Neutrophil (primary cell): ENCODE measurements around the gene FARSA.

Experiments used
- H3K27ac ChIP-seq: fragments of 200-600 bp; sonication (generic); 2 replicates; pipeline ENCODE4 v1.5.1; 2016; ENCODE audit warnings: mild to moderate bottlenecking, moderate library complexity
- H3K27me3 ChIP-seq: fragments of 200-600 bp; sonication (generic); 2 replicates; pipeline ENCODE4 v1.6.0; 2016; ENCODE audit warnings: mild to moderate bottlenecking
- H3K36me3 ChIP-seq: fragments of 200-600 bp; sonication (generic); 2 replicates; pipeline ENCODE4 v1.5.1; 2017
- H3K4me1 ChIP-seq, 2 experiments: fragments of 200-600 bp in 1 of 2; sonication (generic) in 1 of 2; 1 replicate in 1 of 2; 2 replicates in 1 of 2; pipeline versions ENCODE4 v1.5.1 to v1.6.1; 2013 to 2016; ENCODE audit warnings: low read depth in 1 of 2, low read length in 1 of 2, mild to moderate bottlenecking in 1 of 2, moderate library complexity in 1 of 2; ENCODE audit not compliant: control insufficient read depth in 1 of 2, insufficient read depth in 1 of 2
- H3K4me3 ChIP-seq, 2 experiments: fragments of 200-600 bp in 1 of 2; sonication (generic) in 1 of 2; 1 replicate in 1 of 2; 2 replicates in 1 of 2; pipeline ENCODE4 v1.5.1; 2013 to 2016; ENCODE audit warnings: low read depth in 1 of 2, low read length in 1 of 2, mild to moderate bottlenecking in 1 of 2, moderate library complexity in 1 of 2
- H3K9me3 ChIP-seq: fragments of 200-600 bp; sonication (generic); 2 replicates; pipeline ENCODE4 v1.5.1; 2016
- CTCF ChIP-seq: fragments of 200-600 bp; sonication (generic); IDR thresholded peaks from 2 replicates; pipeline ENCODE4 v1.5.1; 2016; ENCODE audit warnings: antibody characterized with exemption

FARSA gene

DNA sequence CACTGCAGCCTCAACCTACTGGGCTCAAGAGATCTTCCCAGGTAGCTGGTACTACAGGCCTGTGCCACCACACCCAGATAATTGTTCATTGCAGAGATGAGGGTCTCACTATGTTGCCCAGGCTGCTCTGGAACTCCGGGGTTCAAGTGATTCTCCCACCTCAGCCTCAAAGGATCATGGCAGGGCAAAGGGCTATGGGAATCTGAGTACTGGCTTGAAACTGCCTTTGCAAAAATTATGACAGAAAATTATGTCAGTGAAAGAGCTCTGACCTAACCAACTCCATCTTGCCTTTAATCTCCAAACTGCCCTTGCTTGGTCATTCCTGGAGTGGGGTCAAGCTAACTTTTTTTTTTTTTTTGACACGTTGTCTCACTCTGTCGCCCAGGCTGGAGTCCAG is 50.9 kb downstream of the FARSA start:
- peaks cover 16% of the 10 kb centered on the region for H3K27me3 ChIP-seq
- peak overlapping the region; percentile 67 to 74 for H3K4me3 ChIP-seq
- TF ChIP-seq CTCF = no peak
- peak overlapping the region; percentile 95 for H3K27ac ChIP-seq
- H3K4me1 ChIP-seq = peaks cover 55% of the 10 kb centered on the region in 2 experiments
- H3K9me3 ChIP-seq = no peaks in the 10 kb centered on the region
- no peaks in the 10 kb centered on the region for H3K36me3 ChIP-seq

- H3K27me3 ChIP-seq = peaks cover 15% of the 10 kb centered on the region
- peak; percentile 30 for TF ChIP-seq CTCF
- H3K36me3 ChIP-seq = no peaks in the 10 kb centered on the region
- H3K9me3 ChIP-seq = no peaks in the 10 kb centered on the region
- H3K27ac ChIP-seq = peak within 1 kb of the TSS; percentile 95
- peaks cover 55% of the 10 kb centered on the region in 2 experiments for H3K4me1 ChIP-seq
- peak within 1 kb of the TSS; percentile 67 to 74 for H3K4me3 ChIP-seq
These were observed 52.2 kb downstream of the FARSA start, which contains the start of gene DNASE2 for GRCh38 chr19:12881172-12881808. Gene DNASE2 (minus strand): TSS chr19:12881449. CDS start chr19:12881375, 74 bp downstream.

- H3K27ac ChIP-seq = peak overlapping the region; percentile 95
- H3K27me3 ChIP-seq = peaks cover 9% of the 10 kb centered on the region
- H3K36me3 ChIP-seq = no peaks in the 10 kb centered on the region
- H3K4me1 ChIP-seq = peaks cover 49% of the 10 kb centered on the region in 2 experiments
- H3K9me3 ChIP-seq = no peaks in the 10 kb centered on the region
- TF ChIP-seq CTCF = no peak
- H3K4me3 ChIP-seq = peak overlapping the region; percentile 67 to 74
These were observed 52.9 kb downstream of the FARSA start for GRCh38 chr19:12880551-12881171.

GRCh38 chr19:12875086-12875485 is 58.4 kb downstream of the FARSA start:
- Histone ChIP-seq H3K4me1 (no peaks in the 10 kb centered on the region), H3K27me3 (no peaks in the 10 kb centered on the region), H3K9me3 (no peaks in the 10 kb centered on the region), H3K36me3 (no peaks in the 10 kb centered on the region), H3K27ac (no peak overlapping the region), H3K4me3 (no peak overlapping the region)
- TF ChIP-seq CTCF = no peak

DNA sequence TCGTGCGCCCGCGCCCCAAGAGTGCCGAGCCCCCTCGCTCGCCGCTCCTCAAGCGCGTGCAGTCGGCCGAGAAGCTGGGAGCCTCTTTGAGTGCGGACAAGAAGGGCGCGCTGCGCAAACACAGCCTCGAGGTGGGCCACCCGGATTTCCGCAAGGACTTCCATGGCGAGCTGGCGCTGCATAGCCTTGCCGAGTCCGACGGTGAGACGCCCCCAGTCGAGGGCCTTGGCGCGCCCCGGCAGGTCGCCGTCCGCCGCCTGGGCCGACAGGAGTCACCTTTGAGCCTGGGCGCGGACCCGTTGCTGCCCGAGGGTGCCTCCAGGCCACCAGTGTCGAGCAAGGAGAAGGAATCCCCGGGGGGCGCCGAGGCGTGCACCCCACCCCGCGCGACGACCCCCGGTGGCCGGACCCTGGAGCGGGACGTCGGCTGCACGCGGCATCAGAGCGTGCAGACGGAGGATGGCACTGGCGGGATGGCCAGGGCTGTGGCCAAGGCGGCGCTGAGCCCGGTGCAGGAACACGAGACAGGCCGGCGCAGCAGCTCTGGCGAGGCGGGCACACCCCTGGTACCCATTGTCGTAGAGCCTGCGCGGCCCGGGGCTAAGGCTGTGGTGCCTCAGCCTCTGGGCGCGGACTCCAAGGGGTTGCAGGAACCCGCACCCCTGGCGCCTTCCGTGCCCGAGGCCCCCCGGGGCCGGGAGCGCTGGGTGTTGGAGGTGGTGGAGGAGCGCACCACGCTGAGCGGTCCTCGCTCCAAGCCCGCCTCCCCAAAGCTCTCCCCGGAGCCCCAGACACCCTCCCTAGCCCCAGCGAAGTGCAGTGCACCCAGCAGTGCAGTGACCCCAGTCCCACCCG is 59.4 kb downstream of the FARSA start:
- no peaks in the 10 kb centered on the region for H3K9me3 ChIP-seq
- H3K4me1 ChIP-seq = no peaks in the 10 kb centered on the region
- no peaks in the 10 kb centered on the region for H3K36me3 ChIP-seq
- H3K27ac ChIP-seq = no peak overlapping the region
- TF ChIP-seq CTCF = no peak
- no peak overlapping the region for H3K4me3 ChIP-seq
- H3K27me3 ChIP-seq = peaks cover 2% of the 10 kb centered on the region
